SIG-M5 treated with dmso at 0.1 percent for 504 hours (cell line): ENCODE measurements around the gene NSMF.
"Not testable (repeated sequence)": the region's sequence is repeated elsewhere in the genome, so short reads cannot be mapped to it uniquely, and the experiment has no call there.

ENCODE experiments used
- DNase-seq: peaks from one replicate; lab custom pipeline; 2025; ENCODE audit not compliant: unreplicated experiment; lab: John Stamatoyannopoulos, UW

NSMF gene

DNA sequence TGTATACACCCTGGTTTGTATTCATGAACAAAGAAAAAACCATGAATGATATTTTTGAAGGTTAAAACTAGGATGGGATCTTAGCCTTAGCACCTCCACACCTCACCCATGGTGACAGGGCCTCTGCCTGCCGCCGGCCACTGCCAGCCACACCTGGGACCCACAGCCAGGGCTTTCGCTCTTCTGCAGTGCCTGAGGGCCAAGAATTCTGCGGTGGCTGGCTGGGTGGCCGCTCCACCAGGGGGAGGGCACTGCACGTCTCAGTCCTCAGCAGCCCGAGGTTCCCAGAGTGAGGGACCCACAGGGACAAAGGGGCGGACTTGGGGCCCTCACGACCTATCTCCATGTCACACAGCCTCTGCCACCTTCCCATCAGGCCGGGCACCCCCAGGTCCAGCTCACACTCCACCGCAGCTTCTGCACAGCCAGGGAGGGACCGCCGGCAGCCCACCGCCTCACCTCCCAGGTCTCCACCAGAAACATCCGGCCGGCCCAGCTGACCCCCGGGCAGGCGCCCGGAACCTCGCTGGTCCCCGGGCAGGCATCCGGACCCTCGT is 43.0 kb downstream of the NSMF start:
- no peak for DNase-seq

DNA sequence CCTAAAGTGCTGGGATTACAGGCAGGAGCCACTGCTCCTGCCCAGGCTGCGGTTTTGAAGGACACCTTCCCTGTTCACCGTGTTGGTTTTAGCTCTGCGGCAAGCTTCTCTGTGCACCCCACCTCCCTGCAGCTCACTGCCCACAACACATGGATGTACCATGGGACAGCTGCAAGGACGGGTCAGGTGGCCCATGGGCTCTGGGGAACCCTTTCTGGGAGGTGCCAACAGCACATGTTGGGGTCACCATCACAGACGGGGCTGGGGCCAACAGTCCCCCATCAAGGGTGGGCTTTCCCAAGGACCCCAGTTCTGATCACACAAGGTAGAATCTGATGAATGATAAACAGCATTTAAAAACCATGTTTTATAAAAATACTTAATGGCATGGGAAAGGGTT is 43.7 kb downstream of the NSMF start:
- no peak for DNase-seq

DNA sequence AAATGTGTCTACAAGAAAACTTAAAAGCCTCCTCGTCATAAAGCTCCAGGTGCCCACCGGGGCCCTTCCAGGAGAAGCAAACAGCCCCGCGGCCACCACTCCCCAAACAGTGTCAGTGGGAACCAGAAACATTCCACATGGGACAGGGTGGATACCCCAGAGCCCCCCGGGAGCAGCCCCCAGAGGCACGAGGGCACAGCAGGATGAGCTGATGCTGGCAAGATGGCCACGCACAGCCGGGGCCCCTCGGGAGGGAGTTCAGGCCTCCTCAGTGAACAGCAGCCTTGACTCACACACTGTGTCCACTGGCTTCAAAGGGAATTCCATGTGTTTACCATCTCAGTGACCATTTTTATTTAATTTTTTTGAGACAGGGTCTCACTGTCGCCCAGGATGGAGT is 46.7 kb downstream of the NSMF start:
- DNase-seq: no peak

DNA sequence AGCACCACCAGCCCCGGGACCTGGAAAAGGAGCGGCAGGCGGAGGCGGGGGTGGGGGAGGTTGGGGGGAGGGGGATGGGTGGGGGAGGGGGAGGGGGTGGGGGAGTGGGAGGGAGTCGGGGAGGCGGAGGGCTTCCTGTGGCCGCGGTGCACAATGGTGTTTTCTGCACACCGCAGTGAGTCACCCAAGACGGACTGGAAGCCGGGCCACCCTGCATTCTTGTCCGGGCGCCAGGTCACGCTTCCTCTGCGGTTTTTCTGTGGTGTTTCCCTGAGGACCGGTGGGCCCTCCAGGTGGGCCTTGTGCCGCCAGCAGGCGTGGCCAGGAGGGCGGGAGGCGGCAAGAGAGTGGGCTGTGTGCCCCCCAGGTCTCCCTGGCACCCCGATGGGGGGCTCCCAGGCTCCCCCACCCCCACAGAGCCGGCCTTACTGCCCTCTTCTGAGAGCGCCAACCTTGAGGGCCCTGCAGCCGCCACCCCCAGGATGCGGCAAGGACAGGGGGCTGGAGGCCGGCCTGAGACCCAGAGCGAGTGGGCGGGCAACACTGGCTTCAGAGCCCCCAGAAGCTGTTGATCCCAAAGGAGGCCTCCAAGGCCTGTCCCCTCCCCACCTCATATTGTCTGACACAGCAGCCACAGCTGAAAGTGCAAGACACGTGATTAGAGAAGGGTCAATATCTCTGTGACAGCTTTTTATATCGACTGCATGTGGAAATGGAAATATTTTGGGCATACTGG is 47.3 kb downstream of the NSMF start:
- no peak for DNase-seq

DNA sequence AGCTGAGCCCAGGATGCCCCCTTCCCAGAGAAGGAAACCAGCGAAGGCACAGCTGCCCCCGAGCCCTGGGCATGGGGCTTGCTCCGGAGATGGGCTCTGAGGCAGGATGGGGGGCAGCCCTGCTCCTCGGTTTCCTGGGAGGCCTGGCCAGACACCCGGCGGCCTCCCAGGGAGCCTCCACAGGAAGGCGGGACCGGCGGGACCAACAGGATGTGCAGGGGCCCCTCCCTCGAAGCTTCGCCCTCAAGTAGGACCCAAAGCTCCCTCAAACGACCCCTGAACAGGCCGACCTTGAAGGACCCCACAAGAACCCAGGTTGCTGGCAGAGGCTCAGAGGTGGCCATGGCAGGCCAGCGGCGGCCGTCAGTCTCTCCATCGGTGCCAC is 47.9 kb downstream of the NSMF start:
- DNase-seq: no peak

DNA sequence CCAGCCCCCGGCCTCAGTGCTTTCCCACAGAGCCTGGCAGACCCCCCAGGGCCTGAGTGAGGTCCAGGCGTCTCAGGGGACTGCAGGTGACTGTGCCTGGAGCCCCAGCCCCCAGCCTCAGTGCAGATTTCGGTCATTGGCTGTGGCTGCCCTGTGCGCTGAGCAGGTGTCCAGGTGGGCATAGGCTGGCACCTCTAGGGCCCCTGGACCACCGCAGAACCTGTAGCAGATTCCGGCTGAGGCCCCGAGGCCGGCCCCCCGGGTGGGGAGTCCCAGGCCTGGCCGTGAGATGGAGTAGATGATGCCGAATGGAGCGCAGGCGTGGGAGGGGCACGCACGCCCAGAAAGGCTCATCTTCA is 48.3 kb downstream of the NSMF start:
- DNase-seq: no peak

DNA sequence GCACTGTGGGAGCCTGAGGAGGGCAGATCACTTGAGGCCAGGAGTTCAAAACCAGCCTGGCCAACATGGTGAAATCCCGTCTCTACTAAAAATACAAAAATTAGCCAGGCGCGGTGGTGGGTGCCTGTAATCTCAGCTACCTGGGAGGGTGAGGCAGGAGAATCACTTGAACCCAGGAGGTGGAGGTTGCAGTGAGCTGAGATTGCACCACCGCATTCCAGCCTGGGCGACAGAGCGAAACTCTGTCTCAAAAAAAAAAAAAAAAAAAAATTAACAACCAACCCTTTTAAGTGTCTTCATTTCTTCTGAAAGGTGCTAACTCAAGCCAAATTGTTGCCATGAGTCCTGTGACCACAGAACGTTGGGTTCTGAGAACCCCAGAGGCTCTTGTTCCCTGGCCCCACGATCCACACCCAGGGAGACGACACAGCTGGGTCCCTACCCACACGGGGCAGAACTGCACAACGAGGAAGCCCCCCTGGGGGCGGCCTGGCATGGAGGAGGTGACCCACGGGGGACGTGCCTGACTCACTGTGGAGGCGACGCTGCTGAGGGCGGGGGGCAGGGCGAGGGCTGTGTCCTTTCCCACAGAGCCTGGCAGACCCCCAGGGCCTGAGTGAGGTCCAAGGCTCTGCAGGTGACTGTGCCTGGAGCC is 48.8 kb downstream of the NSMF start:
- not testable (repeated sequence) for DNase-seq

DNA sequence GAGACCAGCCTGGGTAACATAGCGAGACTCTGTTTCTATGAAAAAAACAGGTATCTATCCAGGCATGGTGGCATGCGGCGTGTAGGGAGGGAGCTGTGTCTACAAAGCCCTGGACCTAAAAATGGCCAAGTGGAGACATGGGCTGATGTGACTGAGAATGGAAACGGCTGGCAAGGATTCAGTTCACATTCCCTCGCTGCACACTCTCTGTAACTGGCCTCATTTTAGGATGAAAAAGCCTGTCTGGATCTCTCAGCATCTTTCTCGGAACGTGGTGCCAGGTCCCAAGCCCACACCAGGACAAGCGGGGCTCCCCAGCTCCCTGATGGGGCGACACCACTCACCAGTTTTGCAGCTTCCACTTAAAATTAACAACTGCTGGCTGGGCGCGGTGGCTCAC is 49.6 kb downstream of the NSMF start:
- no peak for DNase-seq

DNA sequence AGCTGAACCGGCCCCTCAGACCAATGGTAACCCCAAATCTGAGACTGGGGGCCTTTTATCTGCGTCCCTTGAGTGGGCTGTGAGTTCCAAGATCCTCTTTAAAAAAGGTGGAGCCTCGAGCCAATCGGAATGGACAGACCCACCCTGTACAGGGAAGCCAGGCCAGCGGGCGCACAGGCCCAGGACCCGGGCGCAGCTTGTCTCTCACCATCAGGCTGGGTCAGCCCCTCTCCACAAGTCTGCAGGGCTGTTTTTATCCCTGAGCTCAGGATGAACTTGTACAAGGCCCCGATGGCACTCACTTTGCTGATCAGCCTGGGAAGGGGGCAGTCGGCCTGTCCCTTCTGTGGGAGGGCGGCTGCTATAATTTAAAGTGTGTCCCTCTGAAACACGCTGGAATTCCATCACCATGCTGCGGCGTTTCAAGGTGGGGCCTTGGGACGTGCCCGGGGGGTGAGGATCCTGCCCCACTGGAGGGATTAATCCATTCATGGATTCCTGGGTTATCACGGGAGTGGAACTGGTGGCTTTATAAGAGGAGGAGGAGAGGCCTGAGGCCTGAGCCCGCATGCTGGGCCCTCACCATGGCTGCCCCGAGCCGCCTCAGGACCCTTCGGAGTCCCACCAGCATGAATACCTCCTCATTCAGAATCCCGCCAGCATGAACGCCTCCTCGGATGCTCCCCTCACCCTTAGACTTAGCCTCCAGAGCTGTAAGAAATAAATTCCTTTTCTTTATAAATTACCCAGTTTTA is 50.3 kb downstream of the NSMF start:
- DNase-seq: no peak

DNA sequence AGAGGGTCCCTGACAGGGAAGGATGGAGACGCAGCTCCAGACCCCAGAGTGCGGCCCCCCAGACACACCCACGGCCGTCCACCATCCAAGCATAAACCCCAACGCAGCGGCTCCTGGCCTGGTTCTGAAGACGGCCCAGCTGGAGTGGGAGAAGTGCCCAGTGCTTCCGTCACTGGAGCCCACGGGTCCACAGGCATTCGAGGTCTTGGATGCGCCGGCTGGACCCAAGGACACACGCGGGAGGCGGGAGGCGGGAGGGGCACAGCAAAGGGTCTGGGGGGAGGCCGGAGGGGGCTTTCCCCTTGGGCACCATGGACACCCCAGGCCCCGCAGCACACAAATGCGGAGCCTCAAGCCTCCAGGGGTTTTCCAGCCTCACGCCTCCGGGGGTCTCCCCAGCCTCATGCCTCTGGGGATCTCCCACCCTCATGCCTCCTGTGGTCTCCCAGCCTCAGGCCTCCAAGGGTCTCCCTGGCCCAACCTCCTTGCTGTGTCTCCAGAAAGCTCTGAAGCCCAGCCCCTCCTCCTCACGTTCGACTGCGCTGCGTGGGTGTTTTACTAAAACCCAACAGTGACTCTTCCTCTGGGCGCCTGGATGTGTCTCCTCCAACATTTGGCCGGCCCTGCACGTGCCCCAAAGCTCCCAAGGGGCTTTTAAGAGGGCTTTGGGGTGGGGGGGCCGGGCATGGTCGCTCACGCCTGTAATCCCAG is 51.4 kb downstream of the NSMF start:
- no peak for DNase-seq

DNA sequence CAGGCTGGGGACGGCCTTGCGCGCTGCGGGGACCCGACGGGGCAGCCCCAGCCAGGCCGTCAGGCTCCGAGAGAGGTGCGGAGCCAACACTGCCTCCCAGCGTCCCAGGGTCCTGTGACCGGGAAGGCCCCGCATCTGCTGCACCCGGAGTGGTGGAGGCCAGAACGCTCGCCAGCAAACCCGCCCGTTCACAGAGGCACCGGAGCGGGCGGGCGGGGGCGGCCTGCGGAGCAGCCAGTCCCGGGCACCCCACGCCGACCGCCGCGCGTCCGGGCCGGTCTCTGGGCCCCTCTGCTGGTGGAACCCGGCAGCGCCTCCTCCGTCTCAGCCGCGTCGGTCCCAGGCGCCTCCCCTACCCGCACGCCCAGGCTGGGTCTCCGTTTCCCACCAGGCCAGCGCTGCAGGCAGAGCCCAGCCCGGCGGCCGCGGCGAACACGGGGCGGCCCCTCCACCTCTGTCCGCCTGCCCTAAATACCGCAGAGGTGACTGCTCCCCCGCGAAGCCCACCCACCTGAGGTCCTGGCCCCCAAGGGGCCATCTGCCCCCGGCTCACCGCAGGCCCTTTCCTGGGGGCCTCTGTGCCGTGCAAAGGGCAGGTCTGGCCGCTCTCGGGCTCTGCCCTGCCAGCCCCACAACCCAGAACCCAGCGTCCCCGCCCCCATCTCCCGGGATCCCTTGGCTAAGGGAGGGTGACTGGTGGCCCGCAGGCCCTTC is 52.1 kb downstream of the NSMF start:
- DNase-seq: no peak

DNA sequence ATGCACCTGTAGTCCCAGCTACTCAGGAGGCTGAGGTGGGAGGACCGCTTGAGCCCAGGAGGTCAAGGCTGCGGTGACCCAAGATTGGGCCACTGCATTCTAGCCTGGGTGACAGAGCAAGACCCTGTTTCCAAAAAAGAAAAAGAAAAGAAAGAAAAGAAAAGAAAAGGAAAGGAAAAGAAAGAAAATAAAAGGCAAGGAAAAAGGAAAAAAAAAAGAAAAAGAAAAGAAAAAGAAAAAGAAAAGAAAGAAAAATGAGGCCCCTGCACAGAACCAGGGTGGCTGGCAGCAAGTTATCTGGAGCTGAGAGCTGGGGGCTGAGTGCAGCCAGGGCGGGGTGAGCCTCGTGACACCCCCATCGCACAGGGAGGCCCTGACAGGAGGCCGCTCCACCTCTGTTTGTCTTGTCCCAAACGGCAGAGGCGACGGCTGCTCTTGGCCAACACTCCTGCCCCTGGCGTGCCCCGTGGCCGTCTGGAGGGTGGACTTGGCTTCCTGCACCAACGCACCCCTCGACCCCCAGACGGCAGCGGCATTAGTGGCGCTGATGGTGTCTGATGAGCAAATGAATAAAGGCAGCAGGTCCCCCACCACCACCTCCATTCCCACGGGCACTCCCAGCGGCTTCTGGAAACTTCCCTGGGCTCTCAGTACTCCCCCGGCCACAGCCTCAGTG is 52.9 kb downstream of the NSMF start:
- DNase-seq: no peak

DNA sequence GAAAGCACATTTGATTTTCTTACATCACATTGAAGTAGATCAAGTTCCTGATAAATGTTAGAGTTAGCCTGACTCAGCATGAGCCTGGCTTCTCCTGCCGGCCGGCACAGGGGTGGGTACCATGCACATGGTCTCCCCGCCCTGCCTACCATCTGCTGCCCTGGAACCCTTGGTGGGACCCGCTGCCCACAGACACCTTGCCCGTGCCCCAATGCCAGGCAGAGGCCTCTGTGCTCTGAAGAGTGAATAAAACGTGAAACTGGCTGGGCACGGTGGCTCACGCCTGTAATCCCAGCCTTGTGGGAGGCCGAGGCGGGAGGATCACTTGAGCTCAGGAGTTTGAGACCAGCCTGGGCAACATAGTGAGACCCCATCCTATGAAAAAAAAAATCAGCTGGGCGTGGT is 53.5 kb downstream of the NSMF start:
- DNase-seq: no peak

DNA sequence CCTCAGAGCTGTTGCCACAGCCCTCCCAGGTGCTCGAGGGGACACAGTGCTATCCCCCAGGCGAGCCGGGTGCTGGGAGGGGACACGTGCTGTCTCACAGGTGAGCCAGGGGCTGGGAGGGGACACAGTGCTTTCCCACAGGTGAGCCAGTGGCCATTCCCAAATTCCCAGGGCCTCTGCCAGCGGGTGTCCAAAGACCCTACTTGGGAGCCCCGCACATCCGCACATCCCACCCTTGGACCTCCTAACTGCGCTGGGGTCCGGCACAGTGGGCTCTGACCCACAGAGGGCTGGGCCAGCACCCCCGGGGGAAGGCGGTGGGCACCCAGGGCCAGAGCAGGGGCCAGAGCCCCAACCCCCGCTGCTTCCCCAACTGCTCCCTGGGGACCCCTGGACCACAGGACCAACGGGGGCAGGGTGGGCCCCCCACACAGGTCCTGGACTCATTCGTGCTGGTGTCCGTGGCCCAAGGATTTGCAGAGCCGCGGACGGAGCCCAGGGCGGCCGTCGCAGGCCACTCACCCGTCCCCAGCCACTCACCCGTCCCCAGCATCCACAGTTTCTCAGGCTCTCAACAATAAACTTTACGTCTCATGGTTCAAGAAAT is 54.1 kb downstream of the NSMF start:
- DNase-seq: no peak

DNA sequence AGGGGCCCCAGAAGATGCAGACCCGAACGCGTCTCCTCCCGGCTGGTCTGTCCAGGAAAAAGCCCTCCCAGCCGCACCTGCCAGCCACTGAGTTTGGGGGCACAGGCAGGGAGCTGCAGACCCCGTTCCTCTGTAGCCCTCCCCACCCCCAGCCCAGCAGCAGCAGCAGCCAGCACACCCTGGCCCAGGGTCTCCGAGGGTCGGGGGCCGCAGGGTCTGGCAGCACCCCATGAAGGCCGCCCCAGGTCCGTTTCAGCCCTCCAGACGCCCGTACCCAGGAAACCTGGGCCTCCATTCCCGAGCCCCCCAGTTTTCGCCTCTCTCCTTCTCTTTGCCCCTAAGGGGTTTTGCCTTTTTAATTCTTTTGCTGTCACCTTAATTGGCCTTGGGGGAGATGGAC is 55.9 kb downstream of the NSMF start:
- no peak for DNase-seq

DNA sequence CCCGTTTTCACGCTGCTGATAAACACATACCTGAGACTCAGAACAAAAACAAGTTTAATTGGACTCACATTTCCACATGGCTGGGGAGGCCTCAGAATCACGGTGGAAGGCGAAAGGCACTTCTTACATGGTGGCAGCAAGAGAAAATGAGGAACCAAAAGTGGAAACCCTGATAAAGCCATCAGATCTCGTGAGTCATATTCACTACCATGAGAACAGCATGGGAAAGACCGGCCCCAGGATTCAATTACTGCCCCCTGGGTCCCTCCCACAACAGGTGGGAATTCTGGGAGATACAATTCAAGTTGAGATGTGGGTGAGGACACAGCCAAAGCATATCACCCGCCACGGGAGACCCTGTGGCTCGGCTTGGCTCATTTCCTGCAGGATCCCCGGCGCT is 56.4 kb downstream of the NSMF start:
- peak; percentile 18 for DNase-seq

DNA sequence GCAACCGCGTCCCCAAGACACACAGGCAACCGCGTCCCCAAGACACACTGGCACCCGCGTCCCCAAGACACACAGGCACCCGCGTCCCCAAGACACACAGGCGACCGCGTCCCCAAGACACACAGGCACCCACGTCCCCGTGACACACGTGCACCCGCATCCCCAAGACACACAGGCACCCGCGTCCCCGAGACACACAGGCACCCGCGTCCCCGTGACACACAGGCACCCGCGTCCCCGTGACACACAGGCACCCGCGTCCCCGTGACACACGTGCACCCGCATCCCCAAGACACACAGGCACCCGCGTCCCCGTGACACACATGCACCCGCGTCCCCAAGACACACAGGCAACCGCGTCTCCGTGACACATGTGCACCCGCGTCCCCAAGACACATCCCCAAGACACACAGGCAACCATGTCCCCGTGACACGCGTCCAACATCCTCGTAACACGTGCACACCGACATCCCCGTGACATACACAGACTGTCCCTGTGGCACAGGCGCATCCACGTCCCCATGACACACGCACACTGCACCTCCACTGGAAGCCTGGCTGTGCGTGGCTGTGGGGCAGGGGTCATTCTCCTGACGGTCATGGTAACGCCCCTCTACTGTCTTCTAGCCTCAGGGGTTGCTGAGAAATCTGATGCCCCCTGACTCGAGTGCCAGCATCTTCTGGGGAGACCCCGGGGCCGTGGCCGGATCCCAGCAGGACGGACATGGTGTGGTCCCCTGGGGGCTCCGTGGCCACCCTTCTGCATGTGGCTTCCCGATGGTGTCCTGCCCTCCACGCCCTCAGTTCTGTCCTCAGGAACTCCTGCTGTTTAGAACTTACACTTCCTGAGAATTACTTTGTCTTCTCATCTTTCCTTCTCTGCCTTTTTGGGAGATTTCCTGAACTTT is 60.3 kb downstream of the NSMF start:
- no peak for DNase-seq

DNA sequence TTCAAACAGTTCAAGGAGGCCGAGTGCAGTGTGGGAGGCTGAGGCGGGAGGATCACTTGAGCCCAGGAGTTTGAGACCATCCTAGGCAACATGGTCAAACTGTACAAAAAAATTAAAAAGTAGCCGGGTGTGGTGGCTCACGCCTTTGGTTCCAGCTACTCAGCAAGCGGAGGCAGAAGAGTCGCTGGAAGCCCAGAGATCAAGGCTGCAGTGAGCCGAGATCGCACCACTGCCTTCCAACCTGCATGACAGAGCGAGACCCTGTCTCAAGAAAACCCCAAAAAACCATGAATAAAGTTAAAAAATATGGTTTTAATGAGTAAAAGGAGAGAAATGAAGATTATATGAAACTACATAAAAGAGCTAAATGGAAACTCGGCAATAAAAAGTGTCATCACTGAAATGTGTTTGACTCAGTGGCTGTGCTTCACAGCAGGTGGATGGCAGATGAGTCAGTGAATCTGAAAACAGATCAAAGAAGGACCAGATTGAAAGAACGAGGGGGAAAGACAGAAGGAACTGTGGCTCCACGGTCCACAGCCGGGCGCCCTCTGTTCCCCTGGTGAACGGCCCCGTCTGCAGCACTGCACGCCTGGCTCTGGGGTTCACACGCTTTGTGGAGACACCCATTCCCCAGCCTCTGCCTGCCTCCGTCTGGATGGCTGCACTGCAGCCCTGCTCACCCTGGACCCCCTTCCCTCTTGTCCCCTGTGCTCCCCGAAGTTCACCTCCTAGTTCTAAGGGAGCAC is 61.3 kb downstream of the NSMF start:
- no peak for DNase-seq
